Osteocyte (in vitro differentiated cells): ENCODE measurements around the gene GTPBP10. TPM values are rescaled to one million over a fixed set of nuclear protein-coding genes. Genes with fewer than 3 reads are reported as not detected.
A peak's percentile ranks its signal among the peaks of the same experiment; 100 is the strongest.
"Not testable (repeated sequence)": the region's sequence is repeated elsewhere in the genome, so short reads cannot be mapped to it uniquely, and the experiment has no call there.

Experiments used
- DNase-seq: peaks from one replicate; pipeline ENCODE4 v3.0.0; 2021; ENCODE audit warnings: mixed read lengths; ENCODE audit not compliant: unreplicated experiment; ENCODE audit errors: extremely low spot score
- H3K27ac Mint-ChIP-seq: one replicate; pipeline ENCODE4 v1.8.0; 2021; ENCODE audit warnings: mild to moderate bottlenecking, mixed read lengths; ENCODE audit not compliant: unreplicated experiment
- H3K27me3 Mint-ChIP-seq: one replicate; pipeline ENCODE4 v1.8.0; 2021; ENCODE audit warnings: mixed read lengths; ENCODE audit not compliant: unreplicated experiment
- H3K36me3 Mint-ChIP-seq: one replicate; pipeline ENCODE4 v1.8.0; 2021; ENCODE audit warnings: mixed read lengths; ENCODE audit not compliant: unreplicated experiment
- H3K4me1 Mint-ChIP-seq: one replicate; pipeline ENCODE4 v1.8.0; 2021; ENCODE audit warnings: mixed read lengths; ENCODE audit not compliant: unreplicated experiment
- H3K4me3 Mint-ChIP-seq: one replicate; pipeline ENCODE4 v1.8.0; 2021; ENCODE audit warnings: mild to moderate bottlenecking, moderate library complexity, mixed read lengths; ENCODE audit not compliant: unreplicated experiment
- H3K9me3 Mint-ChIP-seq: one replicate; pipeline ENCODE4 v1.8.0; 2021; ENCODE audit warnings: mixed read lengths; ENCODE audit not compliant: unreplicated experiment
- CTCF ChIP-seq: fragments of 200-600 bp; sonication (generic); IDR thresholded peaks from 2 replicates; pipeline ENCODE4 v1.5.0; 2021; ENCODE audit warnings: antibody characterized with exemption, mild to moderate bottlenecking, moderate library complexity
- total RNA-seq: library from RNA; stranded (reverse); gene quantifications from 2 replicates; pipeline ENCODE4 v1.2.1, GENCODE V29; 2021

The GTPBP10 gene
- total RNA-seq, 1 donor from 2014 or later = 19.5 TPM

- H3K27me3 Mint-ChIP-seq = no peaks in the 10 kb centered on the region
- no peak for DNase-seq
- no peak overlapping the region for H3K27ac Mint-ChIP-seq
- H3K4me1 Mint-ChIP-seq = peaks cover 20% of the 10 kb centered on the region
- no peak for TF ChIP-seq CTCF
- no peaks in the 10 kb centered on the region for H3K9me3 Mint-ChIP-seq
- no peak overlapping the region for H3K4me3 Mint-ChIP-seq
- peaks cover 2% of the 10 kb centered on the region for H3K36me3 Mint-ChIP-seq
These were observed 2.8 kb downstream of the GTPBP10 start for GRCh38 chr7:90349305-90349704.

DNA sequence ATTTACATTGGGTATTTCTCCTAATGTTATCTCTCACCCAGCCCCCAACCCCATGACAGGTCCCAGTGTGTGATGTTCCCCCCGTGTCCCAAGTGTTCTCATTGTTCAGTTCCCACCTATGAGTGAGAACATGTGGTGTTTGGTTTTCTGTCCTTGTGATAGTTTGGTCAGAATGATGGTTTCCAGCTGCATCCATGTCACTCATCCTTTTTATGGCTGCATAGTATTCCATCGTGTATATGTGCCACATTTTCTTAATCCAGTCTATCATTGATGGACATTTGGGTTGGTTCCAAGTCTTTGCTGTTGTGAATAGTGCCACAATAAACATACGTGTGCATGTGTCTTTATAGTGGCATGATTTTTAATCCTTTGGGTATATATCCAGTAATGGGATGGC lies 3.5 kb downstream of the GTPBP10 start:
- H3K4me1 Mint-ChIP-seq = peaks cover 19% of the 10 kb centered on the region
- not testable (repeated sequence) for H3K27ac Mint-ChIP-seq, DNase-seq, H3K36me3 Mint-ChIP-seq, H3K9me3 Mint-ChIP-seq, H3K27me3 Mint-ChIP-seq, H3K4me3 Mint-ChIP-seq

GRCh38 chr7:90351987-90352386 lies 5.5 kb downstream of the GTPBP10 start:
- Mint-ChIP-seq H3K36me3 (peaks cover 14% of the 10 kb centered on the region), H3K27ac (no peak overlapping the region), H3K27me3 (no peaks in the 10 kb centered on the region), H3K4me3 (no peak overlapping the region), H3K9me3 (peaks cover 3% of the 10 kb centered on the region), H3K4me1 (peaks cover 8% of the 10 kb centered on the region)
- TF ChIP-seq CTCF = no peak
- DNase-seq = no peak

- Mint-ChIP-seq H3K4me1 (peaks cover 19% of the 10 kb centered on the region), H3K27ac (peak overlapping the region; percentile 44), H3K27me3 (no peaks in the 10 kb centered on the region), H3K36me3 (peaks cover 62% of the 10 kb centered on the region), H3K4me3 (no peak overlapping the region), H3K9me3 (peaks cover 19% of the 10 kb centered on the region)
- TF ChIP-seq CTCF = no peak
- no peak for DNase-seq
These were observed 36.9 kb downstream of the GTPBP10 start for GRCh38 chr7:90383422-90383821.

GRCh38 chr7:90383861-90384260 lies 37.3 kb downstream of the GTPBP10 start:
- Mint-ChIP-seq H3K4me1 (peaks cover 19% of the 10 kb centered on the region), H3K36me3 (peaks cover 59% of the 10 kb centered on the region)
- no peak for DNase-seq

More at GRCh38 chr7:90383861-90384260, 37.3 kb downstream of the GTPBP10 start:
- H3K27me3 Mint-ChIP-seq = no peaks in the 10 kb centered on the region
- TF ChIP-seq CTCF = no peak
- H3K4me3 Mint-ChIP-seq = no peak overlapping the region
- H3K27ac Mint-ChIP-seq = peak overlapping the region; percentile 31
- H3K9me3 Mint-ChIP-seq = peaks cover 19% of the 10 kb centered on the region
